HG03095 (cell line): ENCODE measurements around the gene ZSCAN23.

Experiments
- ATAC-seq: cut with Tn5 transposase; IDR thresholded peaks from one replicate; pipeline ENCODE4 v1.9.1; 2021; ENCODE audit warnings: moderate library complexity; ENCODE audit not compliant: unreplicated experiment

Gene ZSCAN23

DNA sequence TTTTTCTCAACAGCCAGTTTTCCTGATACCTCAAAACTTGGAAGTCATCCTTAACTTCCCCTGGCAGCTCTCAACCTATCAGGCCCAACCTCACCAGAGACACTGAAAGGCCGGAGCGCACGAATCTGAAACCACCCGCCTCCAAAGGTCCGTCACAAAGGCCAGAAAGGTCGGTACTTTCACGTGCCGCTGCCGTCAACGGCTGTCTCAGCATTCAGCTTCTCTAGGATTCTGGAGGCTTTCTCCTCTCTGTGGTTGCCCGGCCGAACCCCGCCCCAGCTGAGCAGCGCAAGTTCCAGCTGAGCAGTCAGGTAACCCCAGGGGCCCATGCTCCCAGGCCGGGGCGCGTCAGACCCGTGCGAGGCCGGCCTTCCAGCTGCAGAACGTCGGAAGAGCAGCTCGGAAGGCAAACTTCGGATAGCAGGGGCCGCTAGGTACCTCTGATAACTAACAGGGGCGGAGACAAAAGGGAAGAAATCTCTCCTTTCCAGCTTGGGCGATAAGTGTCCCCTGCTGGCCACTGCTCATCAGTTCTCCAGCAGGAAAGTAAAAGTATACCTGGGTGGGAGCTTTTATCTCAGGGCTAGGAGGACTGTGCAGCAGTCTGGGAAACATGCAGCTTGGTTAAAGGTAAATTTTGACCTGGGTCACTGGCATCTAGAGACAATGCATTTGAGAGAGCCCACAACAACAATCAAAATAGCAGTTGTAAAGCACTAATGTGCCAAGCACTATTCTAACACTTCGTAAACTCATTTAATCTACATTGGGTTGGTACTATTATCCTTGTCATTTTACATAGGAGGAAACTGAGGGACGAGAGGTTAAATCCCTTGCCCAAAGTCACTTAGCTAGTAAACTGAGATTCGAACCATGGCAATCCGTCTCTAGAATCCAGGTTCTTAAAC is 59.8 kb downstream of the ZSCAN23 start:
- ATAC-seq: peak; percentile 79
